NK-92 (cell line): ENCODE results near the gene SRGAP2C.
"Not testable (repeated sequence)": the region's sequence is repeated elsewhere in the genome, so short reads cannot be mapped to it uniquely, and the experiment has no call there.

Source experiments
- DNase-seq: peaks from one replicate; lab custom pipeline; 2025; ENCODE audit not compliant: unreplicated experiment; lab: John Stamatoyannopoulos, UW

SRGAP2C gene

GRCh38 chr1:121185140-121185708 lies 449 bp downstream of the SRGAP2C start:
- not testable (repeated sequence) for DNase-seq

- not testable (repeated sequence) for DNase-seq
Observed at GRCh38 chr1:121186191-121186590, 1.4 kb downstream of the SRGAP2C start.

GRCh38 chr1:121187914-121188313 lies 3.1 kb downstream of the SRGAP2C start:
- not testable (repeated sequence) for DNase-seq

- not testable (repeated sequence) for DNase-seq
Observed at GRCh38 chr1:121192512-121192911, 7.7 kb downstream of the SRGAP2C start.

GRCh38 chr1:121197095-121197882 lies 12.5 kb downstream of the SRGAP2C start:
- not testable (repeated sequence) for DNase-seq

GRCh38 chr1:121199763-121200162 lies 15.0 kb downstream of the SRGAP2C start:
- not testable (repeated sequence) for DNase-seq

GRCh38 chr1:121200232-121200631 lies 15.5 kb downstream of the SRGAP2C start:
- not testable (repeated sequence) for DNase-seq

- DNase-seq: not testable (repeated sequence)
Observed at GRCh38 chr1:121200985-121201981, 16.5 kb downstream of the SRGAP2C start.

GRCh38 chr1:121202986-121203385 lies 18.2 kb downstream of the SRGAP2C start:
- DNase-seq: not testable (repeated sequence)

GRCh38 chr1:121205786-121206711 lies 21.3 kb downstream of the SRGAP2C start:
- DNase-seq: not testable (repeated sequence)

- DNase-seq: not testable (repeated sequence)
Observed at GRCh38 chr1:121207328-121207727, 22.6 kb downstream of the SRGAP2C start.

GRCh38 chr1:121208375-121208774 lies 23.6 kb downstream of the SRGAP2C start:
- not testable (repeated sequence) for DNase-seq

- not testable (repeated sequence) for DNase-seq
Observed at GRCh38 chr1:121210778-121211177, 26.0 kb downstream of the SRGAP2C start.

- not testable (repeated sequence) for DNase-seq
Observed at GRCh38 chr1:121213491-121213890, 28.7 kb downstream of the SRGAP2C start.

GRCh38 chr1:121214544-121215156 lies 29.9 kb downstream of the SRGAP2C start:
- not testable (repeated sequence) for DNase-seq

GRCh38 chr1:121215699-121216417 lies 31.1 kb downstream of the SRGAP2C start:
- not testable (repeated sequence) for DNase-seq

- not testable (repeated sequence) for DNase-seq
Observed at GRCh38 chr1:121216676-121217075, 31.9 kb downstream of the SRGAP2C start.

- not testable (repeated sequence) for DNase-seq
Observed at GRCh38 chr1:121221770-121222169, 37.0 kb downstream of the SRGAP2C start.

- DNase-seq: not testable (repeated sequence)
Observed at GRCh38 chr1:121224714-121225113, 39.9 kb downstream of the SRGAP2C start.
